H9 (cell line): ENCODE data around the gene ARHGAP10. TPM values are rescaled to one million over a fixed set of nuclear protein-coding genes. Genes with fewer than 3 reads are reported as not detected.

Experiments
- DNase-seq: peaks from one replicate; pipeline ENCODE4 v3.0.0-alpha.2; 2017
- H2AFZ ChIP-seq: one replicate; pipeline ENCODE4 v1.6.1; 2013; ENCODE audit warnings: mild to moderate bottlenecking, low read length, control low read depth, moderate library complexity
- H2AK5ac ChIP-seq: 2 replicates; pipeline ENCODE4 v1.6.1; 2013; ENCODE audit warnings: low read length, control low read depth, mixed read lengths; ENCODE audit not compliant: insufficient read length
- H2BK120ac ChIP-seq: one replicate; pipeline ENCODE4 v1.6.1; 2013; ENCODE audit warnings: low read depth, mild to moderate bottlenecking, low read length, control low read depth, inconsistent platforms; ENCODE audit not compliant: poor library complexity, severe bottlenecking
- H2BK12ac ChIP-seq: 2 replicates; pipeline ENCODE4 v1.6.1; 2013; ENCODE audit warnings: low read length, control low read depth, mixed read lengths, low read depth; ENCODE audit not compliant: insufficient read length
- H2BK15ac ChIP-seq: 2 replicates; pipeline ENCODE4 v1.6.1; 2013; ENCODE audit warnings: low read depth, low read length, control low read depth
- H2BK20ac ChIP-seq: one replicate; pipeline ENCODE4 v1.6.1; 2013; ENCODE audit warnings: low read depth, mild to moderate bottlenecking, low read length, control low read depth, inconsistent platforms; ENCODE audit not compliant: poor library complexity, severe bottlenecking
- H2BK5ac ChIP-seq: 2 replicates; pipeline ENCODE4 v1.6.1; 2013; ENCODE audit warnings: low read length, control low read depth, mixed read lengths; ENCODE audit not compliant: insufficient read length
- H3K14ac ChIP-seq: 2 replicates; pipeline ENCODE4 v1.6.1; 2013; ENCODE audit warnings: low read length, control low read depth; ENCODE audit not compliant: insufficient read depth
- H3K18ac ChIP-seq: 2 replicates; pipeline ENCODE4 v1.6.1; 2013; ENCODE audit warnings: low read depth, mild to moderate bottlenecking, mixed read lengths, low read length, control low read depth; ENCODE audit not compliant: insufficient read length
- H3K23ac ChIP-seq: 2 replicates; pipeline ENCODE4 v1.6.1; 2013; ENCODE audit warnings: low read length, control low read depth, mixed read lengths, low read depth; ENCODE audit not compliant: insufficient read length
- H3K23me2 ChIP-seq: 2 replicates; pipeline ENCODE4 v1.6.1; 2013; ENCODE audit warnings: low read depth, mild to moderate bottlenecking, mixed read lengths, low read length, control low read depth; ENCODE audit not compliant: insufficient read length, poor library complexity, severe bottlenecking
- H3K27ac ChIP-seq: 2 replicates; pipeline ENCODE4 v1.5.1; 2013; ENCODE audit warnings: low read length, control low read depth, mixed read lengths, low read depth; ENCODE audit not compliant: insufficient read length
- H3K27me3 ChIP-seq: 2 replicates; pipeline ENCODE4 v1.6.1; 2013; ENCODE audit warnings: low read length, control low read depth, inconsistent platforms; ENCODE audit not compliant: insufficient read depth
- H3K4ac ChIP-seq: 2 replicates; pipeline ENCODE4 v1.6.1; 2013; ENCODE audit warnings: low read depth, mild to moderate bottlenecking, control low read depth, inconsistent platforms, low read length, moderate library complexity
- H3K4me1 ChIP-seq: 2 replicates; pipeline ENCODE4 v1.6.1; 2013; ENCODE audit warnings: low read length, control low read depth, inconsistent platforms; ENCODE audit not compliant: insufficient read depth
- H3K4me2 ChIP-seq: 2 replicates; pipeline ENCODE4 v1.6.1; 2013; ENCODE audit warnings: low read length, control low read depth, mixed read lengths; ENCODE audit not compliant: insufficient read length, insufficient read depth
- H3K56ac ChIP-seq: 2 replicates; pipeline ENCODE4 v1.6.1; 2013; ENCODE audit warnings: low read depth, mild to moderate bottlenecking, mixed read lengths, low read length, control low read depth; ENCODE audit not compliant: insufficient read length
- H3K79me1 ChIP-seq: 2 replicates; pipeline ENCODE4 v1.6.1; 2013; ENCODE audit warnings: low read depth, mild to moderate bottlenecking, moderate library complexity, low read length, control low read depth, inconsistent platforms; ENCODE audit not compliant: insufficient read depth, poor library complexity, severe bottlenecking
- H3K79me2 ChIP-seq: 2 replicates; pipeline ENCODE4 v1.6.1; 2013; ENCODE audit warnings: low read length, control low read depth, inconsistent platforms; ENCODE audit not compliant: insufficient read depth
- H3K9ac ChIP-seq: 2 replicates; pipeline ENCODE4 v1.6.1; 2013; ENCODE audit warnings: low read length, control low read depth, mixed read lengths; ENCODE audit not compliant: insufficient read length; ENCODE audit errors: extremely low read depth
- H3K9me3 ChIP-seq: one replicate; pipeline ENCODE4 v1.6.1; 2013; ENCODE audit warnings: low read depth, low read length, inconsistent platforms; ENCODE audit not compliant: control insufficient read depth
- H3T11ph ChIP-seq: one replicate; pipeline ENCODE4 v1.6.1; 2013; ENCODE audit warnings: mild to moderate bottlenecking, low read length, control low read depth, inconsistent platforms
- H4K20me1 ChIP-seq: one replicate; pipeline ENCODE4 v1.6.1; 2013; ENCODE audit not compliant: control insufficient read depth, insufficient read length, insufficient read depth
- H4K5ac ChIP-seq: 2 replicates; pipeline ENCODE4 v1.6.1; 2013; ENCODE audit warnings: low read depth, mild to moderate bottlenecking, mixed read lengths, low read length, control low read depth; ENCODE audit not compliant: insufficient read length
- H4K8ac ChIP-seq: replicated peaks from 2 replicates; pipeline ENCODE4 v1.6.1; 2013; ENCODE audit warnings: low read length, control low read depth, mixed read lengths, low read depth; ENCODE audit not compliant: insufficient read length
- H4K91ac ChIP-seq: 2 replicates; pipeline ENCODE4 v1.6.1; 2013; ENCODE audit warnings: low read depth, mild to moderate bottlenecking, moderate library complexity, mixed read lengths, low read length, control low read depth; ENCODE audit not compliant: insufficient read length
- H3K27ac Mint-ChIP-seq, 3 experiments: 2 replicates in 2 of 3; 3 replicates in 1 of 3; pipeline ENCODE4 v1.8.0; 2020 to 2021; ENCODE audit warnings: mixed read lengths in 3 of 3, mild to moderate bottlenecking in 1 of 3, moderate library complexity in 1 of 3
- H3K27me3 Mint-ChIP-seq: 2 replicates; pipeline ENCODE4 v1.8.0; 2021; ENCODE audit warnings: low read depth, mild to moderate bottlenecking, moderate library complexity, mixed read lengths
- H3K36me3 Mint-ChIP-seq, 3 experiments: 2 replicates in 2 of 3; 3 replicates in 1 of 3; pipeline ENCODE4 v1.8.0; 2020 to 2021; ENCODE audit warnings: low read depth in 3 of 3, mixed read lengths in 3 of 3; ENCODE audit not compliant: insufficient read depth in 1 of 3
- H3K4me1 Mint-ChIP-seq, 2 experiments: 2 replicates each; pipeline ENCODE4 v1.8.0; 2020; ENCODE audit warnings: mixed read lengths in 2 of 2
- H3K4me3 Mint-ChIP-seq, 2 experiments: 2 replicates in 1 of 2; 3 replicates in 1 of 2; pipeline ENCODE4 v1.8.0; 2020 to 2021; ENCODE audit warnings: mild to moderate bottlenecking in 2 of 2, mixed read lengths in 2 of 2, moderate library complexity in 1 of 2
- H3K9me3 Mint-ChIP-seq, 2 experiments: 2 replicates in 1 of 2; 3 replicates in 1 of 2; pipeline ENCODE4 v1.8.0; 2020; ENCODE audit warnings: mild to moderate bottlenecking in 2 of 2, mixed read lengths in 2 of 2, moderate library complexity in 1 of 2
- WGBS: extraction: QIAGEN DNeasy Blood & Tissue Kit; methylation state at CpG from one replicate; pipeline ENCODE4 v1.1.7; 2013; ENCODE audit warnings: missing lambda C conversion rate, low lambda C conversion rate, mixed read lengths; ENCODE audit not compliant: insufficient read length; ENCODE audit errors: extremely low coverage; 5-methylcytosine and 5-hydroxymethylcytosine counted together
- total RNA-seq: library from RNA; stranded (reverse); gene quantifications from 2 replicates; pipeline ENCODE4 v1.2.1, GENCODE V29; 2021
- TF ChIP-seq, protein P1 (sequence below): fragments of 200-600 bp; sonication (generic); conservative IDR thresholded peaks from 3 replicates; pipeline ENCODE4 v1.8.0; 2021; ENCODE audit warnings: antibody characterized with exemption, mild to moderate bottlenecking

Gene ARHGAP10
- total RNA-seq, 1 experiment from 2014 or later = 7.8 TPM

DNA sequence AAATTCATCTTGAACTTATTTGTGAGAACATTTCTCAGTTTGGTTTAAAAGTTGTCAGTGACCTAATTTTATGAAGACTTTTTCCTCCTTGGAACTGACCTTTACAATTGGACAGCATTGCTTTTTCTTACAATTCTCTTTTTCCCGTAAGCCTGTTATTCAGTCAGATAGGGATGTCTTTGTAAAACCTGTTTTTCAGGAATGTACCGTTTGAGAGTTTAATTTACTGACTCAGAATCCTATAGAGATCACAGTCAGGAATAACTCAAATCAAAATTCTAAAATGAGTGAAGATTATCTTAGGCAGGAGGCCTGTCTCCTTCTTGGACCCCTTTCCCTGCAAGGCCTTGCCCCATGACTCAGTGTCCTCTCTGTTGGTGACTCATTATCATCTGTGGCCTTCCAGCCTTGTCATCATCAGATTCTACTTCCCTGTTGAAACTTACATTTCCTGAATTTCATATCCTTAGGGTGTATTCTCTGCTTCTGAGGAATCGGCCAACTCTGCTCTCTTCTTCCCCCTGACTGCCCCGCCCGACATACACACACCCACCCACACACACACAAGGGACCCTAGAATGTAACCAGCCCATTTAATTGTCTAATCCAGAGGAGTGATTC lies 99.8 kb downstream of the ARHGAP10 start:
- no peak for DNase-seq
- peaks cover 0 to 3% of the 10 kb centered on the region in 2 experiments; a peak in 1 of 5 replicates for H3K9me3 Mint-ChIP-seq
- no peak overlapping the region for H2BK12ac ChIP-seq
- no peak overlapping the region for H2AFZ ChIP-seq
- H2BK5ac ChIP-seq = no peak overlapping the region
- H3K4ac ChIP-seq = no peak overlapping the region
- H3K27ac Mint-ChIP-seq = peak overlapping the region in 1 of 3 experiments; percentile 16; a peak in 1 of 7 replicates
- no peaks in the 10 kb centered on the region for H3K9me3 ChIP-seq
- H3K4me2 ChIP-seq = no peak overlapping the region
- H3K4me3 Mint-ChIP-seq = no peak overlapping the region
- H3K79me2 ChIP-seq = no peaks in the 10 kb centered on the region
- H4K8ac ChIP-seq = no peak overlapping the region
- no peak overlapping the region for H2BK20ac ChIP-seq
- no peaks in the 10 kb centered on the region for H3K23me2 ChIP-seq
- H2BK120ac ChIP-seq = no peak overlapping the region
- no peak overlapping the region for H3K27ac ChIP-seq
- H3K27me3 Mint-ChIP-seq = peaks cover 1% of the 10 kb centered on the region; the same call in 1 of the 2 replicates
- H3K4me1 Mint-ChIP-seq = peaks cover 35 to 38% of the 10 kb centered on the region in 2 experiments
- WGBS = no CpG with 5 or more reads among the region's 5 CpGs
- no peak overlapping the region for H3K18ac ChIP-seq
- H3K56ac ChIP-seq = no peak overlapping the region
- no peaks in the 10 kb centered on the region for H3K36me3 Mint-ChIP-seq
- H3K27me3 ChIP-seq = no peaks in the 10 kb centered on the region
- no peaks in the 10 kb centered on the region for H3K79me1 ChIP-seq
- no peak overlapping the region for H3K9ac ChIP-seq
- H3K4me1 ChIP-seq = no peaks in the 10 kb centered on the region
- no peak overlapping the region for H4K5ac ChIP-seq
- H3T11ph ChIP-seq = no peak overlapping the region
- H3K23ac ChIP-seq = no peak overlapping the region
- H3K14ac ChIP-seq = no peak overlapping the region
- H2BK15ac ChIP-seq = no peak overlapping the region
- TF ChIP-seq, protein P1, sequence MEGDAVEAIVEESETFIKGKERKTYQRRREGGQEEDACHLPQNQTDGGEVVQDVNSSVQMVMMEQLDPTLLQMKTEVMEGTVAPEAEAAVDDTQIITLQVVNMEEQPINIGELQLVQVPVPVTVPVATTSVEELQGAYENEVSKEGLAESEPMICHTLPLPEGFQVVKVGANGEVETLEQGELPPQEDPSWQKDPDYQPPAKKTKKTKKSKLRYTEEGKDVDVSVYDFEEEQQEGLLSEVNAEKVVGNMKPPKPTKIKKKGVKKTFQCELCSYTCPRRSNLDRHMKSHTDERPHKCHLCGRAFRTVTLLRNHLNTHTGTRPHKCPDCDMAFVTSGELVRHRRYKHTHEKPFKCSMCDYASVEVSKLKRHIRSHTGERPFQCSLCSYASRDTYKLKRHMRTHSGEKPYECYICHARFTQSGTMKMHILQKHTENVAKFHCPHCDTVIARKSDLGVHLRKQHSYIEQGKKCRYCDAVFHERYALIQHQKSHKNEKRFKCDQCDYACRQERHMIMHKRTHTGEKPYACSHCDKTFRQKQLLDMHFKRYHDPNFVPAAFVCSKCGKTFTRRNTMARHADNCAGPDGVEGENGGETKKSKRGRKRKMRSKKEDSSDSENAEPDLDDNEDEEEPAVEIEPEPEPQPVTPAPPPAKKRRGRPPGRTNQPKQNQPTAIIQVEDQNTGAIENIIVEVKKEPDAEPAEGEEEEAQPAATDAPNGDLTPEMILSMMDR = no peak
- H2AK5ac ChIP-seq = no peak overlapping the region
- H4K91ac ChIP-seq = no peak overlapping the region
- H4K20me1 ChIP-seq = no peaks in the 10 kb centered on the region
